HepG2 (cell line): ENCODE results near the gene HIBADH. TPM values are rescaled to one million over a fixed set of nuclear protein-coding genes. Genes with fewer than 3 reads are reported as not detected.

ENCODE experiments used
- ATAC-seq: fragments of 200-7000 bp; cut with Tn5 transposase; 3 replicates; pipeline ENCODE4 v1.9.1; 2020; ENCODE audit warnings: mild to moderate bottlenecking, moderate library complexity
- BruUV-seq: library from RNA; stranded (reverse); fragments of 400-500 nt; replicated peaks from 2 replicates; lab custom pipeline; 2021; lab: Mats Ljungman, UMichigan
- CTCF ChIA-PET: fragments of 300-600 bp; formaldehyde crosslinking; extraction: SDS; loops from one replicate; lab custom pipeline; 2021; ENCODE audit warnings: low total read pairs, inconsistent platforms, low intra/inter-chr PET ratio; lab: Yijun Ruan, JAX
- POLR2A ChIA-PET: fragments of 350-600 bp; sonication (Branson Sonifier 250); formaldehyde crosslinking; loops from one replicate; lab custom pipeline; 2020; ENCODE audit warnings: antibody characterized with exemption, inconsistent platforms; lab: Yijun Ruan, JAX
- DNase-seq: peaks from one replicate; pipeline ENCODE4 v3.0.0-alpha.2; 2015; ENCODE audit warnings: low spot score
- FAIRE-seq: peaks from 3 replicates; lab custom pipeline; 2011; peaks lifted over from hg19 to GRCh38; lab: Jason Lieb, UNC
- H2AFZ ChIP-seq: one replicate; pipeline ENCODE4 v1.6.1; 2011; ENCODE audit warnings: low read length, inconsistent platforms
- H3K27ac ChIP-seq: fragments of 300-600 bp; 3 replicates; pipeline ENCODE4 v1.8.0; 2011; ENCODE audit warnings: mixed run types, mild to moderate bottlenecking, mixed read lengths, low read length, inconsistent platforms; ENCODE audit not compliant: insufficient read depth; ENCODE audit errors: extremely low read length
- H3K27me3 ChIP-seq, 2 experiments: fragments of 200-600 bp in 1 of 2; 2 replicates in 1 of 2; 3 replicates in 1 of 2; pipeline versions ENCODE4 v1.6.0 to v1.8.0; 2011; ENCODE audit warnings: low read length in 2 of 2, mild to moderate bottlenecking in 2 of 2, moderate library complexity in 2 of 2, inconsistent platforms in 1 of 2; ENCODE audit not compliant: insufficient read depth in 2 of 2, control insufficient read depth in 1 of 2
- H3K36me3 ChIP-seq, 2 experiments: fragments of 200-600 bp in 1 of 2; replicated peaks in 1 of 2; 2 replicates in 1 of 2; 3 replicates in 1 of 2; pipeline versions ENCODE4 v1.5.1 to v1.8.0; 2011; ENCODE audit warnings: low read length in 2 of 2, inconsistent platforms in 1 of 2; ENCODE audit not compliant: insufficient read depth in 2 of 2, control insufficient read depth in 1 of 2
- H3K4me1 ChIP-seq: 2 replicates; pipeline ENCODE4 v1.5.1; 2012; ENCODE audit warnings: low read length, inconsistent platforms; ENCODE audit not compliant: insufficient read depth
- H3K4me2 ChIP-seq: 2 replicates; pipeline ENCODE4 v1.6.0; 2011; ENCODE audit warnings: low read depth, low read length, inconsistent platforms
- H3K4me3 ChIP-seq, 3 experiments: fragments of 200-600 bp in 1 of 3; sonication (generic), shearing (Covaris generic) in 1 of 3; replicated peaks in 1 of 3; 2 replicates each; pipeline ENCODE4 v1.5.1; 2011 to 2016; ENCODE audit warnings: low read length in 3 of 3, inconsistent platforms in 2 of 3, low read depth in 2 of 3, mild to moderate bottlenecking in 2 of 3, control low read depth in 1 of 3, mixed read lengths in 1 of 3; ENCODE audit not compliant: insufficient read depth in 1 of 3
- H3K79me2 ChIP-seq: one replicate; pipeline ENCODE4 v1.6.1; 2011; ENCODE audit warnings: low read length, inconsistent platforms; ENCODE audit not compliant: insufficient read depth
- H3K9ac ChIP-seq: 2 replicates; pipeline ENCODE4 v1.6.0; 2011; ENCODE audit warnings: mild to moderate bottlenecking, low read depth, low read length, inconsistent platforms; ENCODE audit not compliant: insufficient read depth
- H3K9me3 ChIP-seq: 2 replicates; pipeline ENCODE4 v1.5.1; 2012; ENCODE audit warnings: mild to moderate bottlenecking, low read length
- H4K20me1 ChIP-seq: 2 replicates; pipeline ENCODE4 v1.6.0; 2011; ENCODE audit warnings: inconsistent platforms, mild to moderate bottlenecking, low read length, moderate library complexity; ENCODE audit not compliant: insufficient read depth
- KDM3A ChIP-seq: IDR thresholded peaks from 2 replicates; pipeline ENCODE4 v1.6.1; 2018; ENCODE audit warnings: low read depth, missing compliant biosample characterization
- PTBP1 ChIP-seq: fragments of 200-400 bp; formaldehyde crosslinking; IDR thresholded peaks from 2 replicates; pipeline ENCODE4 v1.6.1; 2018; ENCODE audit warnings: low read length, low read depth; ENCODE audit not compliant: poor library complexity, severe bottlenecking
- SATB2 ChIP-seq: sonication (generic); formaldehyde crosslinking; IDR thresholded peaks from 2 replicates; pipeline ENCODE4 v1.5.0; 2020; ENCODE audit warnings: missing genetic modification reagents
- ZBTB8A ChIP-seq: sonication (generic); formaldehyde crosslinking; IDR thresholded peaks from 2 replicates; pipeline ENCODE4 v1.4.0; 2020; ENCODE audit warnings: mild to moderate bottlenecking, low read depth, missing genetic modification reagents, borderline replicate concordance
- ZNF101 ChIP-seq: sonication (generic); formaldehyde crosslinking; IDR thresholded peaks from 2 replicates; pipeline ENCODE4 v1.4.0; 2020; ENCODE audit warnings: mild to moderate bottlenecking, low read depth, missing genetic modification reagents, borderline replicate concordance
- ZNF225 ChIP-seq: sonication (generic); formaldehyde crosslinking; IDR thresholded peaks from 2 replicates; pipeline ENCODE4 v1.4.0; 2020; ENCODE audit warnings: mild to moderate bottlenecking, missing genetic modification reagents
- ZNF292 ChIP-seq: sonication (generic); formaldehyde crosslinking; IDR thresholded peaks from 2 replicates; pipeline ENCODE4 v1.8.1; 2022; ENCODE audit warnings: mild to moderate bottlenecking, low read depth, missing genetic modification reagents, borderline replicate concordance
- ZNF484 ChIP-seq: sonication (generic); formaldehyde crosslinking; IDR thresholded peaks from 2 replicates; pipeline ENCODE4 v1.5.1; 2020; ENCODE audit warnings: mild to moderate bottlenecking, low read depth, missing genetic modification reagents, borderline replicate concordance
- ZNF546 ChIP-seq: sonication (generic); formaldehyde crosslinking; conservative IDR thresholded peaks from 2 replicates; pipeline ENCODE4 v1.8.1; 2023; ENCODE audit warnings: mild to moderate bottlenecking, missing genetic modification reagents
- ZNF569 ChIP-seq: sonication (generic); formaldehyde crosslinking; IDR thresholded peaks from 2 replicates; pipeline ENCODE4 v1.5.0; 2020; ENCODE audit warnings: mild to moderate bottlenecking, missing genetic modification reagents, moderate library complexity, borderline replicate concordance
- WGBS: methylation state at CpG from one replicate; pipeline ENCODE4 v1.1.6; 2017; ENCODE audit warnings: low lambda C conversion rate; 5-methylcytosine and 5-hydroxymethylcytosine counted together
- in situ Hi-C: cut with HindIII; loops from 2 replicates; pipeline ENCODE4 v1.10.0; 2017; ENCODE audit warnings: low pct_unique_long_range_greater_than_20kb; ENCODE audit not compliant: extremely low pct_ligation_motif_present
- intact Hi-C: fragments of 100-400 bp; cut with micrococcal nuclease; formaldehyde crosslinking; loops from one replicate; pipeline ENCODE4 v1.10.0; 2022; ENCODE audit not compliant: unreplicated experiment
- polyA plus RNA-seq, 8 experiments: library from polyadenylated mRNA; depleted of rRNA in 3 of 8; stranded (reverse) in 7 of 8; unstranded in 1 of 8; fragments of >200 nt; fragmentation: Illumina TruSeq in 4 of 8; extraction: Trizol in 4 of 8; gene quantifications; 2 replicates each; pipeline versions ENCODE4 v1.2.1 to v1.2.3, GENCODE V29; 2011 to 2016; ENCODE audit warnings: low read depth in 4 of 8, missing spikeins in 1 of 8, mixed read lengths in 1 of 8; ENCODE audit not compliant: insufficient read depth in 1 of 8
- total RNA-seq, 5 experiments: library from RNA; depleted of rRNA; stranded (reverse); fragments of >200 nt; fragmentation: Illumina TruSeq; extraction: Trizol; gene quantifications; 2 replicates each; pipeline ENCODE4 v1.2.3, GENCODE V29; 2016; ENCODE audit warnings: low read depth in 1 of 5
- TF ChIP-seq, protein P1 (sequence below): sonication (generic); formaldehyde crosslinking; IDR thresholded peaks from 2 replicates; pipeline ENCODE4 v1.8.0; 2022; ENCODE audit warnings: mild to moderate bottlenecking, missing genetic modification reagents; ENCODE audit not compliant: insufficient replicate concordance

Gene HIBADH
- total and polyA plus RNA-seq, 2 of the 13 experiments (the other 11 are each of a cell fraction or from before 2014, with no cell fraction given) = 49.9 to 59.5 TPM

DNA sequence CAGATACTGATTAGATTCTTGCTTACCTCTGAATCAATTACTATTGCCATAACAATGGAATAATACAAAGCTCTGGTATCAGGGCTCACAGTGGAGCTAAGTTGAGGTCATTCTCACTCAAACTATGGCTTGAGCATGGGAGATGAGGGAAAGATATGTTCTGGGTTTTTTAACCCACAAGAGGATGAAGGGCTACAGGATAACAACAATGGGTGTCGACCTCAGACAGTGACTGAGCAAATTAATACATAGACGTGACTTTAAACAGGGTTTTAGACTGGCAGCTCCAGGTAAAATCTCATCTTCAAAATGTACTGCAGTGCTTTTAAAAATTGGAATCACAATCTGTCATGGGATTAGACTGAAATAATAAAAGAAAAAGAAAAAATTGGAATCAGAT lies 7.5 kb upstream of the HIBADH start:
- DNase-seq (no peak), ATAC-seq (no peak), FAIRE-seq (no peak)
- Histone ChIP-seq H3K4me2 (no peak overlapping the region), H2AFZ (no peak overlapping the region), H3K4me1 (peaks cover under 1% of the 10 kb centered on the region), H3K79me2 (no peaks in the 10 kb centered on the region), H3K27me3 (no peaks in the 10 kb centered on the region), H3K4me3 (no peak overlapping the region), H3K36me3 (no peaks in the 10 kb centered on the region), H4K20me1 (no peaks in the 10 kb centered on the region), H3K9ac (no peak overlapping the region), H3K27ac (no peak overlapping the region), H3K9me3 (no peaks in the 10 kb centered on the region)
- CTCF ChIA-PET = no interaction called here
- 82% methylated on average over 2 of the region's 2 CpGs for WGBS
- POLR2A ChIA-PET = no interaction called here
- intact Hi-C loops = no loop called here
- BruUV-seq = no TSS peak
- in situ Hi-C loops = no loop called here
- TF ChIP-seq ZNF569 (CRISPR knock-in tag) (no peak), ZBTB8A (no peak), KDM3A (CRISPR knock-in tag) (no peak), ZNF101 (CRISPR knock-in tag) (no peak), SATB2 (CRISPR knock-in tag) (no peak), ZNF292 (CRISPR knock-in tag) (no peak), ZNF484 (no peak), PTBP1 (no peak), ZNF225 (CRISPR knock-in tag) (no peak), ZNF546 (CRISPR knock-in tag) (no peak)
- TF ChIP-seq, protein P1, sequence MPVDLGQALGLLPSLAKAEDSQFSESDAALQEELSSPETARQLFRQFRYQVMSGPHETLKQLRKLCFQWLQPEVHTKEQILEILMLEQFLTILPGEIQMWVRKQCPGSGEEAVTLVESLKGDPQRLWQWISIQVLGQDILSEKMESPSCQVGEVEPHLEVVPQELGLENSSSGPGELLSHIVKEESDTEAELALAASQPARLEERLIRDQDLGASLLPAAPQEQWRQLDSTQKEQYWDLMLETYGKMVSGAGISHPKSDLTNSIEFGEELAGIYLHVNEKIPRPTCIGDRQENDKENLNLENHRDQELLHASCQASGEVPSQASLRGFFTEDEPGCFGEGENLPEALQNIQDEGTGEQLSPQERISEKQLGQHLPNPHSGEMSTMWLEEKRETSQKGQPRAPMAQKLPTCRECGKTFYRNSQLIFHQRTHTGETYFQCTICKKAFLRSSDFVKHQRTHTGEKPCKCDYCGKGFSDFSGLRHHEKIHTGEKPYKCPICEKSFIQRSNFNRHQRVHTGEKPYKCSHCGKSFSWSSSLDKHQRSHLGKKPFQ (CRISPR knock-in tag) = no peak
